ENCODE measurements around the gene JADE2. TPM values are rescaled to one million over a fixed set of nuclear protein-coding genes. Genes with fewer than 3 reads are reported as not detected.

Gene JADE2
- total RNA-seq, 1 donor from 2014 or later = 30.3 TPM

DNA sequence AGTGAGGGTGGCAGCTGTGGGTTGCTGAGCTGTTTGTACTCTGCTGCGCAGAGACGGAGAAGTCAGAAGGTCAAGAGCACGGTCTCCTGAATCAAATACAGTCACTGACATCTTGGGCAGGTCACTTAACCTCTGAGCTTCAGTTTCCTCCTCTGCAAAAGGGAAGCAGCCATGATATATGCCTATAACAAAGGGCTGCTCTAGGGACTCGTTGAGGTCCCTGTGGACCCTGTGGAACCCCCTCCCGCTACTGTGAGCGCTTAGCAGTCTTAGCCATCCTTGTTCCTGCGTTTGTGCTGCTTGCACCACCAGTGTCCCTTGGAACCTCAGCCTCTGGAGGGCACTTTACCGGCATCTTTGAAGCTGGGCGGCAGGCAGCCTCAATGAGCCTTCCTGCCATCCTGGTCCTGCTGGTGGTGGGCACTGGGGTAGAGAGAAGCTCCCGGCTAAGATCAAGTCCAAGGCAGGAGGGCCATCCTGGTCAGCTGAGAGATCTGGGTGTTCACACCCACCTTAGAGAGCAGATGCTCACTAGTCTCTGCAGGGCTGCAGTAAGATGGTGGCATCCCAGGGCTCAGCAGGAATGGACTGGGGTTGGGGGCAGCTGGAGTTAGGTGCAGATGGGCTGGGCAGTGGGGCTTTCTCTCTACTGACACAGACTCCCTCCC is 8.7 kb downstream of the JADE2 start:
- Histone ChIP-seq H4K20me1 (ENCODE audit: insufficient read depth, low read length) (peaks cover 58% of the 10 kb centered on the region), H2AFZ (ENCODE audit: low read depth, low read length) (no peak overlapping the region), H3K9me3 (ENCODE audit: insufficient read depth, low read depth, low read length) (no peaks in the 10 kb centered on the region), H3K9ac (ENCODE audit: low read length) (no peak overlapping the region), H3K4me3 (ENCODE audit: insufficient read depth, low read depth, low read length) (no peak overlapping the region), H3K79me2 (ENCODE audit: insufficient read depth, low read length) (peaks cover 47% of the 10 kb centered on the region), H3K4me2 (ENCODE audit: low read length) (no peak overlapping the region), H3K4me1 (ENCODE audit: insufficient read depth, low read length) (no peaks in the 10 kb centered on the region), H3K36me3 (ENCODE audit: insufficient read depth, low read length) (no peaks in the 10 kb centered on the region), H3K27me3 (ENCODE audit: insufficient read depth, low read length) (no peaks in the 10 kb centered on the region), H3K27ac (ENCODE audit: low read depth, low read length) (no peak overlapping the region)
- H3K27ac Mint-ChIP-seq (ENCODE audit: unreplicated experiment) = no peak overlapping the region
- TF ChIP-seq, protein P1, sequence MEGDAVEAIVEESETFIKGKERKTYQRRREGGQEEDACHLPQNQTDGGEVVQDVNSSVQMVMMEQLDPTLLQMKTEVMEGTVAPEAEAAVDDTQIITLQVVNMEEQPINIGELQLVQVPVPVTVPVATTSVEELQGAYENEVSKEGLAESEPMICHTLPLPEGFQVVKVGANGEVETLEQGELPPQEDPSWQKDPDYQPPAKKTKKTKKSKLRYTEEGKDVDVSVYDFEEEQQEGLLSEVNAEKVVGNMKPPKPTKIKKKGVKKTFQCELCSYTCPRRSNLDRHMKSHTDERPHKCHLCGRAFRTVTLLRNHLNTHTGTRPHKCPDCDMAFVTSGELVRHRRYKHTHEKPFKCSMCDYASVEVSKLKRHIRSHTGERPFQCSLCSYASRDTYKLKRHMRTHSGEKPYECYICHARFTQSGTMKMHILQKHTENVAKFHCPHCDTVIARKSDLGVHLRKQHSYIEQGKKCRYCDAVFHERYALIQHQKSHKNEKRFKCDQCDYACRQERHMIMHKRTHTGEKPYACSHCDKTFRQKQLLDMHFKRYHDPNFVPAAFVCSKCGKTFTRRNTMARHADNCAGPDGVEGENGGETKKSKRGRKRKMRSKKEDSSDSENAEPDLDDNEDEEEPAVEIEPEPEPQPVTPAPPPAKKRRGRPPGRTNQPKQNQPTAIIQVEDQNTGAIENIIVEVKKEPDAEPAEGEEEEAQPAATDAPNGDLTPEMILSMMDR (IDR thresholded peaks at IDR 0.05; ENCODE audit: insufficient read depth, low read depth, low read length) = no peak
- no peak for TF ChIP-seq EZH2 (IDR thresholded peaks at IDR 0.05; ENCODE audit: insufficient read depth, low read length)
- no peaks in the 10 kb centered on the region for H3K9me3 Mint-ChIP-seq (ENCODE audit: unreplicated experiment)
- peaks cover 27% of the 10 kb centered on the region for H3K36me3 Mint-ChIP-seq (ENCODE audit: low read depth, unreplicated experiment)
- peaks cover 14% of the 10 kb centered on the region for H3K4me1 Mint-ChIP-seq (ENCODE audit: low read depth, unreplicated experiment)
- FAIRE-seq (no peak), DNase-seq (ENCODE audit: low read depth) (no peak)
- no peaks in the 10 kb centered on the region for H3K27me3 Mint-ChIP-seq (ENCODE audit: low read depth, unreplicated experiment)
- H3K4me3 Mint-ChIP-seq (ENCODE audit: unreplicated experiment) = no peak overlapping the region

DNA sequence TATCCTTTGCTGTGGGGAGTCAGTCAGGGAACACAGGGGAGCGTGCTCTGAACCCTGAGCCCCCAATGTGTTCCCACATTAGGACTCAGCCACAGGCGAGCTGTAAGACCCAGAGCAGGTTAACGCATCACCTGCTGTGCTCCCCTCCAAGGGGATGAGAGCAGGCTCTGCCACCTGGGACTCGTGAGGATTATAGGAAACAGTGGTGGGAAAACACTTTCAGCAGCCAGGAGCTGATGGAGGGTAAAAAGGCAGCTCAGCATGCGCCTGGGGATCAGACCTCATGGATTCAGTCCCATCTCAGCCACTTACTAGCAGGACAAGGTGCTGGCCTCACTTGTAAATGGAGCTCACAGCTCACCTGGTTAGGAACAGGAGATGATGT is 9.2 kb downstream of the JADE2 start:
- Mint-ChIP-seq H3K9me3 (ENCODE audit: unreplicated experiment) (no peaks in the 10 kb centered on the region), H3K27me3 (ENCODE audit: low read depth, unreplicated experiment) (no peaks in the 10 kb centered on the region), H3K27ac (ENCODE audit: unreplicated experiment) (no peak overlapping the region), H3K4me1 (ENCODE audit: low read depth, unreplicated experiment) (peaks cover 14% of the 10 kb centered on the region), H3K36me3 (ENCODE audit: low read depth, unreplicated experiment) (peaks cover 27% of the 10 kb centered on the region), H3K4me3 (ENCODE audit: unreplicated experiment) (no peak overlapping the region)
- peaks cover 53% of the 10 kb centered on the region for H4K20me1 ChIP-seq (ENCODE audit: insufficient read depth, low read length)
- no peak overlapping the region for H2AFZ ChIP-seq (ENCODE audit: low read depth, low read length)
- H3K4me3 ChIP-seq (ENCODE audit: insufficient read depth, low read depth, low read length) = no peak overlapping the region
- TF ChIP-seq, protein P1 (IDR thresholded peaks at IDR 0.05; ENCODE audit: insufficient read depth, low read depth, low read length) = no peak
- TF ChIP-seq EZH2 (IDR thresholded peaks at IDR 0.05; ENCODE audit: insufficient read depth, low read length) = no peak
- DNase-seq (ENCODE audit: low read depth) (no peak), FAIRE-seq (no peak)
- H3K9me3 ChIP-seq (ENCODE audit: insufficient read depth, low read depth, low read length) = no peaks in the 10 kb centered on the region
- no peaks in the 10 kb centered on the region for H3K27me3 ChIP-seq (ENCODE audit: insufficient read depth, low read length)
- no peaks in the 10 kb centered on the region for H3K36me3 ChIP-seq (ENCODE audit: insufficient read depth, low read length)
- no peak overlapping the region for H3K9ac ChIP-seq (ENCODE audit: low read length)
- no peak overlapping the region for H3K27ac ChIP-seq (ENCODE audit: low read depth, low read length)
- no peaks in the 10 kb centered on the region for H3K4me1 ChIP-seq (ENCODE audit: insufficient read depth, low read length)
- H3K79me2 ChIP-seq (ENCODE audit: insufficient read depth, low read length) = peaks cover 42% of the 10 kb centered on the region
- H3K4me2 ChIP-seq (ENCODE audit: low read length) = no peak overlapping the region

GRCh38 chr5:134536876-134537275 is 11.4 kb downstream of the JADE2 start:
- Histone ChIP-seq H3K27ac (ENCODE audit: low read depth, low read length) (no peak overlapping the region), H3K4me3 (ENCODE audit: insufficient read depth, low read depth, low read length) (no peak overlapping the region), H3K79me2 (ENCODE audit: insufficient read depth, low read length) (peaks cover 30% of the 10 kb centered on the region), H4K20me1 (ENCODE audit: insufficient read depth, low read length) (peaks cover 42% of the 10 kb centered on the region), H3K9me3 (ENCODE audit: insufficient read depth, low read depth, low read length) (no peaks in the 10 kb centered on the region), H3K4me2 (ENCODE audit: low read length) (no peak overlapping the region), H2AFZ (ENCODE audit: low read depth, low read length) (no peak overlapping the region), H3K36me3 (ENCODE audit: insufficient read depth, low read length) (no peaks in the 10 kb centered on the region), H3K9ac (ENCODE audit: low read length) (no peak overlapping the region), H3K27me3 (ENCODE audit: insufficient read depth, low read length) (no peaks in the 10 kb centered on the region), H3K4me1 (ENCODE audit: insufficient read depth, low read length) (no peaks in the 10 kb centered on the region)
- Mint-ChIP-seq H3K36me3 (ENCODE audit: low read depth, unreplicated experiment) (peaks cover 28% of the 10 kb centered on the region), H3K27me3 (ENCODE audit: low read depth, unreplicated experiment) (no peaks in the 10 kb centered on the region), H3K4me3 (ENCODE audit: unreplicated experiment) (no peak overlapping the region), H3K9me3 (ENCODE audit: unreplicated experiment) (no peaks in the 10 kb centered on the region), H3K27ac (ENCODE audit: unreplicated experiment) (no peak overlapping the region), H3K4me1 (ENCODE audit: low read depth, unreplicated experiment) (no peaks in the 10 kb centered on the region)
- TF ChIP-seq EZH2 (IDR thresholded peaks at IDR 0.05; ENCODE audit: insufficient read depth, low read length) = no peak
- TF ChIP-seq, protein P1 (IDR thresholded peaks at IDR 0.05; ENCODE audit: insufficient read depth, low read depth, low read length) = no peak
- FAIRE-seq (no peak), DNase-seq (ENCODE audit: low read depth) (no peak)
